Measurements from ENCODE around the gene KIF21A. TPM values are rescaled to one million over a fixed set of nuclear protein-coding genes. Genes with fewer than 3 reads are reported as not detected.
A peak's percentile ranks its signal among the peaks of the same experiment; 100 is the strongest.

KIF21A gene
- polyA plus RNA-seq, 1 donor from 2014 or later, result 130 TPM

DNA sequence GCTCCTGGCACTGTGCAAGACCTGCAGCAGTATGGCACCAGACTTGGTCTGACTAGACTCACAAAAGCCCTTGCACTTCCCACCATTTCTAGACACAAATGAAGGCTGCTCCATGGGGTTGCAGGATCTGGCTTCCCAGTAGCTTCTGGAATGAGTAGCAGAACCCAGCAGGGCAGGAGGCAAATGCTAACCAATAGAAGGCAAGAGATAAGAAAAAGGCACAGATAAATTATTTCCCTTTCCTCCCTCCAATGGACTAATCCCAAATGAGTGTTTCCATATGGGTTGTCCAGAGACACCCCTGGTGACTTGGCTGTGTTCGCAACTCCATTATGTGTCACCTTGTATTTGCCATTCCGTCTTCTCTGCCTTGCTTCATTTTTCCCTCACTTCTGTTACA, 49.7 kb downstream of the KIF21A start:
- Histone ChIP-seq H3K4me2 (ENCODE audit: low read length) (no peak overlapping the region), H3K4me3 (ENCODE audit: low read length) (peak overlapping the region; percentile 50), H3K27ac (ENCODE audit: low read length) (peak overlapping the region; percentile 61), H3F3A (ENCODE audit: insufficient read depth, low read length, poor library complexity, severe bottlenecking) (peaks cover 17% of the 10 kb centered on the region), H4K20me1 (ENCODE audit: insufficient read depth) (no peaks in the 10 kb centered on the region), H3K9me3 (ENCODE audit: low read length) (no peaks in the 10 kb centered on the region), H2AFZ (ENCODE audit: low read depth, low read length) (no peak overlapping the region), H3K36me3 (ENCODE audit: insufficient read depth, low read length) (no peaks in the 10 kb centered on the region), H3K9me2 (ENCODE audit: insufficient read depth, low read length) (no peaks in the 10 kb centered on the region), H3K79me2 (replicated peaks; ENCODE audit: insufficient read depth, low read length) (peaks cover 36% of the 10 kb centered on the region), H3K9ac (ENCODE audit: low read length) (no peak overlapping the region), H3K27me3 (ENCODE audit: insufficient read depth, low read depth, low read length) (no peaks in the 10 kb centered on the region)
- TF ChIP-seq MXI1 (conservative IDR thresholded peaks at IDR 0.05; ENCODE audit: poor library complexity, severe bottlenecking) (no peak), POLR2AphosphoS5 (IDR thresholded peaks at IDR 0.05) (no peak)
- TF ChIP-seq, protein P1, sequence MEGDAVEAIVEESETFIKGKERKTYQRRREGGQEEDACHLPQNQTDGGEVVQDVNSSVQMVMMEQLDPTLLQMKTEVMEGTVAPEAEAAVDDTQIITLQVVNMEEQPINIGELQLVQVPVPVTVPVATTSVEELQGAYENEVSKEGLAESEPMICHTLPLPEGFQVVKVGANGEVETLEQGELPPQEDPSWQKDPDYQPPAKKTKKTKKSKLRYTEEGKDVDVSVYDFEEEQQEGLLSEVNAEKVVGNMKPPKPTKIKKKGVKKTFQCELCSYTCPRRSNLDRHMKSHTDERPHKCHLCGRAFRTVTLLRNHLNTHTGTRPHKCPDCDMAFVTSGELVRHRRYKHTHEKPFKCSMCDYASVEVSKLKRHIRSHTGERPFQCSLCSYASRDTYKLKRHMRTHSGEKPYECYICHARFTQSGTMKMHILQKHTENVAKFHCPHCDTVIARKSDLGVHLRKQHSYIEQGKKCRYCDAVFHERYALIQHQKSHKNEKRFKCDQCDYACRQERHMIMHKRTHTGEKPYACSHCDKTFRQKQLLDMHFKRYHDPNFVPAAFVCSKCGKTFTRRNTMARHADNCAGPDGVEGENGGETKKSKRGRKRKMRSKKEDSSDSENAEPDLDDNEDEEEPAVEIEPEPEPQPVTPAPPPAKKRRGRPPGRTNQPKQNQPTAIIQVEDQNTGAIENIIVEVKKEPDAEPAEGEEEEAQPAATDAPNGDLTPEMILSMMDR (IDR thresholded peaks at IDR 0.05; ENCODE audit: poor library complexity, severe bottlenecking), result no peak

DNA sequence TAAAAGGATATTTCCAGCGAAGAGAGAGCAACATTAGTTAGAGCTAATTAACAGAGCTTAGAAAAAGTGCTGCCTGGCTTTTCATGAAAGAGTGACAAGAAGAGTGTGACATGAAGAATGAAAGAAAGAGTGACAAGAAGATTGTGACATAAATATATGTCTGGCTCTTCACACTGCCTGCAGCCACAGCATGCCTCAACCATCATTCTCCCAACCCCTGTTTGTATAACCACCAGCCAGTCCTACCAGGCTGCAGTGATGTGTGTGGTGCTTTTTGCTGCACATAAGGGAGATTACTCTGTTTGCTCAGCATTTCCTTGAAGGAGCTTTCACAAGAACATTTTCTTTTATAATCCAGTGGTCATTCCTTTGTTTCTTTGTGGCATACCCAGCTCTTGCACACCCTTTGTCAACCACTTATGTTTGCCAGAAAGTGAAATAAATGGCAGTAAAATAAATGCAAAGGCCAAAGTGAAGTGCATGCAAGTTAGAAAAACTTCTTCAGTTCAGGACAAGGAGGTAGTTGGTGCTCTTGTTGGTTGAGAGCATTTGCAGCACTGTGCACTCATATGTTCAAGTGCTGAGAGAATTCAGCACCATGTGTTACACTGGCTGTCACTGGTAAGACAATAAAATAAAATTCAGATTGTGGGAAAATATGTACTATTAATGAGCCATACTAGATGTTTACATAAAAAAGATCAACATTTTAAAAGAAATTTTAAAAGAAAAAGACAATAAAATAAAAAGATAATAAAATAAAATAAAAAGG, 50.6 kb downstream of the KIF21A start:
- H2AFZ ChIP-seq (ENCODE audit: low read depth, low read length), result no peak overlapping the region
- TF ChIP-seq, protein P2, sequence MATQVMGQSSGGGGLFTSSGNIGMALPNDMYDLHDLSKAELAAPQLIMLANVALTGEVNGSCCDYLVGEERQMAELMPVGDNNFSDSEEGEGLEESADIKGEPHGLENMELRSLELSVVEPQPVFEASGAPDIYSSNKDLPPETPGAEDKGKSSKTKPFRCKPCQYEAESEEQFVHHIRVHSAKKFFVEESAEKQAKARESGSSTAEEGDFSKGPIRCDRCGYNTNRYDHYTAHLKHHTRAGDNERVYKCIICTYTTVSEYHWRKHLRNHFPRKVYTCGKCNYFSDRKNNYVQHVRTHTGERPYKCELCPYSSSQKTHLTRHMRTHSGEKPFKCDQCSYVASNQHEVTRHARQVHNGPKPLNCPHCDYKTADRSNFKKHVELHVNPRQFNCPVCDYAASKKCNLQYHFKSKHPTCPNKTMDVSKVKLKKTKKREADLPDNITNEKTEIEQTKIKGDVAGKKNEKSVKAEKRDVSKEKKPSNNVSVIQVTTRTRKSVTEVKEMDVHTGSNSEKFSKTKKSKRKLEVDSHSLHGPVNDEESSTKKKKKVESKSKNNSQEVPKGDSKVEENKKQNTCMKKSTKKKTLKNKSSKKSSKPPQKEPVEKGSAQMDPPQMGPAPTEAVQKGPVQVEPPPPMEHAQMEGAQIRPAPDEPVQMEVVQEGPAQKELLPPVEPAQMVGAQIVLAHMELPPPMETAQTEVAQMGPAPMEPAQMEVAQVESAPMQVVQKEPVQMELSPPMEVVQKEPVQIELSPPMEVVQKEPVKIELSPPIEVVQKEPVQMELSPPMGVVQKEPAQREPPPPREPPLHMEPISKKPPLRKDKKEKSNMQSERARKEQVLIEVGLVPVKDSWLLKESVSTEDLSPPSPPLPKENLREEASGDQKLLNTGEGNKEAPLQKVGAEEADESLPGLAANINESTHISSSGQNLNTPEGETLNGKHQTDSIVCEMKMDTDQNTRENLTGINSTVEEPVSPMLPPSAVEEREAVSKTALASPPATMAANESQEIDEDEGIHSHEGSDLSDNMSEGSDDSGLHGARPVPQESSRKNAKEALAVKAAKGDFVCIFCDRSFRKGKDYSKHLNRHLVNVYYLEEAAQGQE (IDR thresholded peaks at IDR 0.05; ENCODE audit: borderline replicate concordance), result peak; percentile 30
- peak; percentile 86 for TF ChIP-seq POLR2AphosphoS5 (IDR thresholded peaks at IDR 0.05)
- TF ChIP-seq MXI1 (conservative IDR thresholded peaks at IDR 0.05; ENCODE audit: poor library complexity, severe bottlenecking), result no peak
- TF ChIP-seq TAF1 (IDR thresholded peaks at IDR 0.05; ENCODE audit: low read depth), result no peak
- no peak for TF ChIP-seq SMC3 (conservative IDR thresholded peaks at IDR 0.05; ENCODE audit: poor library complexity)
- TF ChIP-seq RAD21 (conservative IDR thresholded peaks at IDR 0.05), result no peak
- TF ChIP-seq EP300 (conservative IDR thresholded peaks at IDR 0.05; ENCODE audit: poor library complexity, severe bottlenecking), result peak; percentile 96
- TF ChIP-seq, protein P1 (IDR thresholded peaks at IDR 0.05; ENCODE audit: poor library complexity, severe bottlenecking), result no peak
- no peak for TF ChIP-seq EZH2 (IDR thresholded peaks at IDR 0.05; ENCODE audit: borderline replicate concordance, insufficient read depth, low read length, poor library complexity, severe bottlenecking)
- peak overlapping the region; percentile 61 for H3K27ac ChIP-seq (ENCODE audit: low read length)
- peaks cover 28% of the 10 kb centered on the region for H3K79me2 ChIP-seq (replicated peaks; ENCODE audit: insufficient read depth, low read length)
- H3K9me2 ChIP-seq (ENCODE audit: insufficient read depth, low read length), result no peaks in the 10 kb centered on the region
- H3F3A ChIP-seq (ENCODE audit: insufficient read depth, low read length, poor library complexity, severe bottlenecking), result peaks cover 17% of the 10 kb centered on the region
- no peaks in the 10 kb centered on the region for H3K27me3 ChIP-seq (ENCODE audit: insufficient read depth, low read depth, low read length)
- no peaks in the 10 kb centered on the region for H3K9me3 ChIP-seq (ENCODE audit: low read length)
- H3K4me2 ChIP-seq (ENCODE audit: low read length), result peak overlapping the region; percentile 40
- H3K4me3 ChIP-seq (ENCODE audit: low read length), result peak overlapping the region; percentile 43
- H3K9ac ChIP-seq (ENCODE audit: low read length), result peak overlapping the region; percentile 13
- H4K20me1 ChIP-seq (ENCODE audit: insufficient read depth), result no peaks in the 10 kb centered on the region
- H3K36me3 ChIP-seq (ENCODE audit: insufficient read depth, low read length), result no peaks in the 10 kb centered on the region

Data from neural cell (in vitro differentiated cells).